ENCODE results near the gene ABCB10.

GRCh38 chr1:229523052-229523451 is 35.5 kb downstream of the ABCB10 start:
- TF ChIP-seq CTCF (IDR thresholded peaks at IDR 0.05) (no peak), POLR2A (IDR thresholded peaks at IDR 0.05) (no peak)

Data from testis (tissue), 2 donors.